Body of pancreas (tissue), 4 donors: ENCODE data around the gene NAP1L5.

ENCODE experiments used
- POLR2A ChIP-seq, 3 donors: fragments of 450-650 bp; IDR thresholded peaks; one replicate each; pipeline ENCODE4 v1.6.1; 2016; ENCODE audit warnings: antibody characterized with exemption in 3 of 3, mild to moderate bottlenecking in 2 of 3
- TF ChIP-seq, protein P1 (sequence below), 7 experiments: fragments of 450-650 bp in 4 of 7; fragments of 200-600 bp in 3 of 7; sonication (generic) in 3 of 7; IDR thresholded peaks; one replicate each; pipeline ENCODE4 v1.5.1; 2016 to 2019; ENCODE audit warnings: antibody characterized with exemption in 7 of 7

DNA sequence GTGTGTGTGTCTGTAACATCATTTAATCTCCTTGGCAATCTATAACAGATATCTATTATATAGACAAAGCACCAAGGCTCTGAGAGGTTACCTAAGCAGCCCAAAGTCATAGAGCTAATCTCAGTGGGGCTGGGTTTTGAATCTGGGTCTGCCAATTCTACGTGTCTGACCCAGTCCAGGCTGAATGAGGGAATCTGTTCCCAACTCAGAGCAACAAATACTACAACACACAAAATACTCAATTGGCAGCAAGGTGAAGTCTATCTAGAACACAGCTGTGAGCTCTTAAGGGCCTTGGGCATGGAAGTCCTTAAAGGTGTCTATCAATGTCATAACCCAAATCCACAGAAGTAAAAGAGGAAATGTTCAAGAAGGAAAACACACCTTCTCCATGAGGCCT lies 47.5 kb upstream of the NAP1L5 start:
- TF ChIP-seq, protein P1, sequence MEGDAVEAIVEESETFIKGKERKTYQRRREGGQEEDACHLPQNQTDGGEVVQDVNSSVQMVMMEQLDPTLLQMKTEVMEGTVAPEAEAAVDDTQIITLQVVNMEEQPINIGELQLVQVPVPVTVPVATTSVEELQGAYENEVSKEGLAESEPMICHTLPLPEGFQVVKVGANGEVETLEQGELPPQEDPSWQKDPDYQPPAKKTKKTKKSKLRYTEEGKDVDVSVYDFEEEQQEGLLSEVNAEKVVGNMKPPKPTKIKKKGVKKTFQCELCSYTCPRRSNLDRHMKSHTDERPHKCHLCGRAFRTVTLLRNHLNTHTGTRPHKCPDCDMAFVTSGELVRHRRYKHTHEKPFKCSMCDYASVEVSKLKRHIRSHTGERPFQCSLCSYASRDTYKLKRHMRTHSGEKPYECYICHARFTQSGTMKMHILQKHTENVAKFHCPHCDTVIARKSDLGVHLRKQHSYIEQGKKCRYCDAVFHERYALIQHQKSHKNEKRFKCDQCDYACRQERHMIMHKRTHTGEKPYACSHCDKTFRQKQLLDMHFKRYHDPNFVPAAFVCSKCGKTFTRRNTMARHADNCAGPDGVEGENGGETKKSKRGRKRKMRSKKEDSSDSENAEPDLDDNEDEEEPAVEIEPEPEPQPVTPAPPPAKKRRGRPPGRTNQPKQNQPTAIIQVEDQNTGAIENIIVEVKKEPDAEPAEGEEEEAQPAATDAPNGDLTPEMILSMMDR (IDR thresholded peaks at IDR 0.05): no peak
- TF ChIP-seq POLR2A (IDR thresholded peaks at IDR 0.05): no peak
